ENCODE results near the gene USP49.
"Not testable (repeated sequence)": the region's sequence is repeated elsewhere in the genome, so short reads cannot be mapped to it uniquely, and the experiment has no call there.

The USP49 gene

DNA sequence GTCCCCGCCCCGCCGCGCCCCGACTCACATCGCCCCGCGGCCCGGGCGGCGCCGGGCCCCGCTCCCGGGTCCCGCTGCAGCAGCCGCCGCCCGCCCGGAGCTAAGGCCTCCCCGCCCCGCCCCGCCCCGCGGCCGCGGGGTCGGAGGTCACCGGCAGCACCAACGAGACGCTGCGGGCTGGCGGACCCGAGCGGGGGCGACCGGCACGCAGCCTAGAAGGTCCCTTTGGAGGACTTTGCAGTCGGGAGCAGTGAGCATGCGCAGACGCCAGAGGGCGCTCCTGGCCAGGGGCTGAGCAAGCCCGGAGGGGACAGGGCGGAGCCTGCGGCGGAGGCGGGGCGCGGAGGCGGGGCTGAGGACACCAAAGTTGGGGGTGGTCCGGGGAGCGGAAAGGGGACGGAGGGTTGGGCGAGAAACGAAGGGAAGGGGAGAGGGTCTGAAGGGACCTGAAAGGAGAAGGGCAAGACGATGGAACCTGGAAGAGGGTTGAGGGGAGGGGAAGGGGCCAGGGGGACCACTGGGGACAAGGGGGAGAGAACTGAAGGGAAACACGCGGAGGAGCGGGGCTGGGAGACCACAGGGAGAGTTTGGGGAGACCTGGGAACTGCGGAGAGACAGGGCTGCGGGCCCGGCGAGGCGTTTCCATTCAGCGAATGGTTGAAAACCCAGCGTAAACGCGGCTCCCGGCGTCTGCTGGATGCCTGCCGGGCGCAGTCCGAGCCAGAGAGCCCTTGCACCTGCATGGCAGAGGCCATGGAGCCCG, 115.2 kb downstream of the USP49 start, which contains the start of gene FRS3:
Gene FRS3, minus strand, starts transcription at position 113 of the 763 bp plus-strand sequence. CDS start 2,913 bp downstream, outside the sequence.
- DNase-seq (ENCODE audit: low spot score) = peak; percentile 97

DNA sequence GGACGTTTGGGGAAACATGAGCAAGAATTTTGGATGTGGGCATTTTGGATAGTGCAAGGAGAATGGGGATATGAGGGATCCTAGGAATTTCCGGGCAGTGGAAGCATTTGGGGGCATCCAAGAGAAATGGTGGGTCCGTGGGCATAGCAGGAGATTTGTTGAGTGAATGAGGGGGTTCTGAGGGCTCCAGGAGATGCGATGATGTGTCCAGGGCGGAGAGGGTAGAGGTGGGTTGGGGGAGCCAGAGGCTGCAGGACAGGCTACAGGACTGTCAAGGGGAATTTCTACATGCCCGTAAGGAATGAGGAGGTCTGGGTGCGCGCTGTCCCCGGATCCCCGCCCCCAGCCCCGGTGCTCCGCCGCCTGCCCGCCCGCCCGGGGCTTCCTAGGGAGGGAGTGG, 115.8 kb downstream of the USP49 start:
- DNase-seq (ENCODE audit: low spot score) = no peak

GRCh38 chr6:41778895-41779294, 116.3 kb downstream of the USP49 start:
- no peak for DNase-seq (ENCODE audit: low spot score)

DNA sequence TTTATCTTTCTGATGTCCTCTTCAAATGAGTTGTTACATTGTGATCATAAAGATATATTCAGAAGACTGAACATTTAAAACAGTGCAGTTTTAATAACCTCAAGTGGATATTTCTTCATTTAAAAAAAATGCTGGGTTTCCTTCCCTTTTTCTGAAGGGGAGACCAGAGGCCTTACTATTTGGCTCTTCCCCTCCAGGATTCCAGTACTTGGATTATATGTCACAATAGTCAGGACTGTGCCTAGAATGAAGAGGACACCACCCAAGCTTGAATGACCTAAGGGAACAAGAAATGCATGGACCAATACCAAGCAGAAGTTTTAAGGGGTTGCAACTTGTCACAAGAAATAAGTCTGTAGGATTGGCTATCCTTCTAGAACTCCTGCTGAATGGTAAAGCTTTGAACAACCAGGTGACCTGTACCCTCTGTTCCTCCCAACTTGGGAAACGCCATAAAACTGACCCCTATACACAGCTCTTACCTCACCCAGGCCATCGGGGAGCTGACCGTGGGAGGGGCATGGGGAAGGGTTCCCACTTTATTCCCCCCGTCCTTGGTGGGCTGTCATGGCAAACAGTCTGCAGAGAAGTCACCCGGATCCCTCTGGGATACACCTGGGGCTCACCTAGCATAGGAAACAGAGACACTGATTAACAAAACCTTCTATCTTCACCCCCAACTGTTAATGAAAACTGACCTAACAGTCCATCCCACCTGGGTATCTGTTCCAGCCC, 117.5 kb downstream of the USP49 start:
- DNase-seq (ENCODE audit: low spot score) = no peak

- DNase-seq (ENCODE audit: low spot score) = no peak
Measured at GRCh38 chr6:41775293-41775882, 119.8 kb downstream of the USP49 start.

DNA sequence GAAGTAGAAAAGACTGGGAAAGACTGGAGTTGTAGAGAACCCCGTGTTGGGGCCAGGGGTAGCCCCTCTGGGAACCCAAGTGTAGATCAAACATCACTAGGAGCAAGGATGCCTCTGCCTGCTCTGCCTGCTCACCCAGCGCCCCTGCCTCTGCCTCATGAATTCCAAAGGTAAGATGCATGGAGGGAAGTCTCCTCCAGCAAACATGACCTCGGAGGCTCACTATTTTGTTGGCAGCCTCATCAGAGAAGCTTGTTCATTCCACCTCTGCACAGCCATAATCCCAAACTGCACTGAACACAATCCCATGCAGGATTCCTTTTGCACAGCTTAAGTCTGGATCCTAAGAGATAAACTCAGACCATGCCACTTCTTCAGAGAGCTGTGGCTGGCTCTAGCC, 120.3 kb downstream of the USP49 start:
- DNase-seq (ENCODE audit: low spot score) = no peak

GRCh38 chr6:41771058-41771983, 123.9 kb downstream of the USP49 start:
- DNase-seq (ENCODE audit: low spot score) = no peak

DNA sequence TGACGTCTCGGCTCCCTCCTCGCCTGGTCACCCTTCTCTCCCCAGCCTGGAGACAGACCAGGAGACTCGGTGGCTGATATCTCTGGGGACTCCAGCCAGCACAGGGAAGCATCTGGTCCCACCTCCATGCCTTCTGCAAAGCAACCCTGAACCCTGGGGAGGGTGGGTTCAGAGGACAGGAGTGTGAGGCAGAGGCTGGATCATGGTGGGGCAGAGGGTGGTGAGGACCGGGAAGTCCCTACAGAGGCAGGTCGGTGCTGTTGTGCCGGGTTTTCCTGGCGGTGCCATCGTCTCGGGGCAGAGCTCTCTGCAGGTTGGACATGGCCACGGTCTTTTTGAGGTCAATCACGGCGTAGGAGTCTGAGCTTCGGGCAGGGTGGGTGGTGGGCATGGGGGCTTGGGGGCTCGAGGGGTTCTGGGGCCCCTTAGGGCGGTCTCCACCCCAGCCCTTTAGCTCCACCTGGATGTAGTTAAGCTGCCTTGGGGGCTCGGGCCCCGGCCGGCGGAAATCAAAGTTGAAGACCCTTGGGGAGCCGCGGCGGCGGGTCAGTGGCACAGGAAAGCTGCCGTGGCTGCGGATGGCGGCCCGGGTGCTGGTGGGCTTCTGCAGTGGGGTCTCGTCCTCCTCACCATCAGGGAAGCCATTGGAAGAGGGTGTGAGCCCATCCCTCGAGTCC, 124.7 kb downstream of the USP49 start:
- no peak for DNase-seq (ENCODE audit: low spot score)

GRCh38 chr6:41769376-41769775, 125.8 kb downstream of the USP49 start:
- no peak for DNase-seq (ENCODE audit: low spot score)

DNA sequence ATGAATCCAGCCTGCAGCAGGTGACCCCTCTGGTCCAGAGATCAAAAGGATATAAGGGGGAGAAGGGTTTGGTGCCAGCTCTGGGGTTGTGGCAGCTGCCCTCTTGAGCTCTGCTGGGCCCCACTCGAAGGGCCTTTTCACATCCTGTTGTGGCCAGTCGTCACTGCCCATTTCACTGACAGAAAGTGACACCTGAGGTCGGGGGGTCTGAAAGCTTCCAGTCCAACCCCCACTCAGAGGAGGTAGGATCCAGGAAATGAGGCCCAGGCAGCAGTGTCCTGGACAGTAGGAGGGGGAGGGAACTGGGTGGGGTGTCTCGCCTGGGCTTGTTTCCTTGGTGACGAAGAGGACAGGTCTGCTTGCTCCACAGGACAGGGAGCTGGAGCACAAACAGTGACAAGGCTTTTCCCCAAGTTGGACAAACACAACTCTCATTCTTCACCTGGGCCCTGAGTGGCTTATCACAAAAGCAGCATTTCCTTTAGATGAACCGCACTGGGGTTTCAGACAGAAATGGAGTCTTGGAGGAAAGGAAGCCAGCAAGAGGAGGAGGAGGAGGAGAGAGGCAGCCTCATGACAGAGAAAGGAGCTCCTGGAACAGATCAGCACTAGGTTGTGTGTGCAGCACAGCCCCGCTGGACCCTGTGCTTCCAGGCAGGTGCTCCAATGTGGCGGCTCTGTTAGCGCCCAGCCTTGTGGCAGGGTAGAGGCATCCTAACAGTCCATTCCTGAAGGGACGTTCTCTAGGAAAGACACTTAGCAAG, 126.4 kb downstream of the USP49 start:
- no peak for DNase-seq (ENCODE audit: low spot score)

DNA sequence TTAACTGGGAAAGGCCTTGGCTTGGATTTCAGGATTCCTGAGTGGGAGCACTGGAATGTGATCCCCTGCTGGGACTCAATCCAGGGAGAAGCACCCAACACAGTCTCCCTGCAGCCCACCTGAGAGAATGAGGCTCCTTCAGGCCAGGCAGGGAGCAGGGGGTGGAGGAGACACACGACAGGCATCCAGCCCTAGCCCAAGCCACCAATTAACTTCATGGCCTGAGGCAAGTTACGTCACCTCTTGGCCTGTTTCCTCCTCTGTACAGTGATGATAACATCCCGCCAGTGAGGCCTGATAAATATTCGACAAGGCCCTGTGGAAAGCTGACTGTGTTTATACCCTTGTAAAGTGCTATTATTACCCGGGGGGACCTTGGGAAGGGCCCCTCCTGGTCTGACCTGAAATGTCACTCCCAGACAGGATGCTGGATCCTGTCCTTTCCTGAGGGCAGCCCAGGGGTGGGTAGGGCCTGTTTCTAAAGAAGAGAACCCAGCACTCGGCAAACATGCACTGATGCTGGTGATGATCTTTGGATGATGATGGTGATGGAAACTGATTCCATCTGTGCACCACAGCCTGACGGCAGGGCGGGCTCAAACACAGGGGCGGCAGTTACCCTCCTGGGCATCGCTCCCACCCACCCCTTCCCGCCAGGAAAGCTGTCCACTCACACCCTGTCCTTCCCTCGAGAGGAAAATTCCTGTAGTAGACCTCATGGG, 127.9 kb downstream of the USP49 start:
- no peak for DNase-seq (ENCODE audit: low spot score)

DNA sequence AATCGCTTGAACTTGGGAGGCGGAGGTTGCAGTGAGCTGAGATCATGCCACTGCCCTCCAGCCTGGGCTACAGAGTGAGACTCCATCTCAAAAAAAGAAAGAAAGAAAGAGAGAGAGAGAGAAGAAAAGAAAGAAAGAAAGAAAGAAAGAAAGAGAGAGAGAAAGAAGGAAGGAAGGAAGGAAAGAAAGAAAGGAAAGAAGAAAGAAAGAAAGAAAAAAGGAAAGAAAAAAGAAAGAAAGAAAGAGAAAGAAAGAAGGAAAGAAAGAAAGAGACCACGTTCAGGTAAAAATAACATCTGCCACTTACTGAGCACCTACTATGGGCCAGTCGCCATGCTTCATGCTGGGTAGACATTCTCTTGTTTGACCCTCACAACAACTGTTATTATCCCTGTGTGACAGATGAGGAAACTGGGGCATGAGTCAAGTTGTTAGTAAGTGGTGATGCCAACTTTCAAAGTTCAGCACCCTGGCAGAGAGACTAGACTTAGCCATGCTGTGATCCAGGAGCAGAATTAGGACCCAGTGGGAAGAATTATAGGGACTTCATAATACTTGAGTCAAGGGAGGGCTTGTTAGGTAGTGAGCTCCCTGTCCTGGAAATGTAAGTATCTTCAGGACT, 129.0 kb downstream of the USP49 start:
- DNase-seq (ENCODE audit: low spot score) = not testable (repeated sequence)

GRCh38 chr6:41763470-41763869, 131.7 kb downstream of the USP49 start:
- no peak for DNase-seq (ENCODE audit: low spot score)

DNA sequence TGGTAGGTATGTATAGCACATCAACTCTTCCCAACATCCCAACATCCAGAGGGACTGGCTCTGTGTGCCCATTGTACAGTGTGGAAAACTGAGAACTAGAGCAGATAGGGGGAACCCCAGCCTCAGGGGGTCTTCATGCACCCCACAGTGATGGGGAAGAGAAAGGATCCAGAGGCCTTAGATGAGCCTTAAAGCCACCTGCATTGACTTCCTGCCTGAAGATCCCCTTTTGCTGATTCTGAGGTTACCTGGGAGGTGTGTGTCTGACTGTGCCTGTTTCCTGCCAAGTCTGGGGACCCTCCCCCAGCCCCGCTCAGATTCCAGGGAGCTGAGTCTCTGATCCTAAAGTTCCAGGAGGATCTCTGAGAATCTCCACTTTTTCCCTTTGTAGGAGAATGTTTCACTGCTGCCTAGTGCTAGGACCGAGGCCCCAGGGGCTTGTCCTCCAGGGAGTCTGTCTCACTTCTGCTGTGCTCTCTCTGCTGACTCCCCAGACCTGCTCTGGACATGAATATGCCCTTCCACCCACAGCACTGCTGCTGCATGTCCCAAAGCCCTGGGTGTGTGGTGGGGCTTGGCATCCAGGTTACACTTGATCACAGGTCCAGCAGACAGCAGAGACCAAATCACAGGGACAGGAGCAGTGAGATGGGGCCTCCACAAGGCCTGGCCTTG, 135.1 kb downstream of the USP49 start:
- no peak for DNase-seq (ENCODE audit: low spot score)

DNA sequence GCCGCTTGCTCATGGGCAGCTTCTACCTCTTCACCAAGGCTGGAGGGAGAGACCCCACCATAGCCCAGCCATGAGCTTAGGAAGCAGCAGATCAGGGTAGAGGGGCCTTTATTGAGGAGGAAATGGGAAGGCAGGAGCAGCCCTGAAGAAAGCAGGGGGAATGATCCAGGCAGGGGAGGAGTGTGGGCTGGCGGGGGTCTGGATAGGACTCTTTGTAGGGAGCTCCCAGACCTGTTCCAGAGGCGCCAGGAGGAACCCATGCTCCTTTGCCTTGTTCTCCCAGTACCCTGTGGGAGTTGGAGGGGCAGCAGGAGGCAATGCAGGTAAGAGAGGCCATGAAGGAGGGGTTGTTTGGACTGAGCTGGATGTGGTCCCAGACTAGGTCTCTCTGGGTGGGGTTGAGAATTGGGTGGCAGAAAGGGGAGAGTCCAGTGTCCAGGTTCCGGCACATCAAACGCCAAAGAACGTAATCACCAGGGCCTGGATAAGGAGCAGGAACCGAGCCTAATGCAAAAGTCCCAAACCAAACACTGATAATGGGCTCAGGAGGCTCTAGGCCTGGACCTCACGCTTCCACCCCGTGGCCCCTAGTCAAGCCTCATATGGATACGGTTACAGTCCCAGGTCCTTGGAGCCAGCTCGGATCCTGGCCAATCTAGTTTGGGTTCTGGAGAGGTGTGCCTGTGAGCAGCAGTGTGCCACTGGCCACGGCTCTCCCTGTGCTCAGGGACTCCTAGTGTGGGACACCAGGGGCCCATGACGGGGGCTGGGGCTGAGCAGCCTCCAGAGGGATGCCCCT, 135.9 kb downstream of the USP49 start:
- DNase-seq (ENCODE audit: low spot score) = no peak

DNA sequence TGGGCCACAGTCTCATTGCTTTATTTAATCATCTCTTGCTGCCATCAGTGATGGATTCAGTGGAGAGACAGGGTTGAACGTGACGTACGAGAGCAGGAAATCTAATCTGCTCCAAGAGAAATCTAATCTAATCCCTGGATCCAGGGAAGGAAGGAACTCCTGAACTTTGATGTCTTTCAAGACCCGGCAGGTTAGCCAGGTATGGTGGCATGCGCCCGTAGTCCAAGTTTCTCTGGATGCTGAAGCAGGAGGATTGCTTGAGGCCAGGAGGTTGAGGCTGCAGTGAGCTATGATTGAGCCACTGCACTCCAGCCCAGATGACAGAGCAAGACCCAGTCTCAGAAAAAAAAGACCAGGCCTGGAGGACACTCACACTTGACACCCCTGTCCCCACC, 136.5 kb downstream of the USP49 start:
- DNase-seq (ENCODE audit: low spot score) = no peak

GRCh38 chr6:41757931-41758640, 137.1 kb downstream of the USP49 start:
- no peak for DNase-seq (ENCODE audit: low spot score)
